Measurements from ENCODE around the gene GSAP.

GSAP gene

GRCh38 chr7:77434570-77435275 lies 18.6 kb upstream of the GSAP start:
- no peak for DNase-seq

GRCh38 chr7:77433901-77434300 lies 17.8 kb upstream of the GSAP start:
- DNase-seq = no peak

- no peak for DNase-seq
Measured at GRCh38 chr7:77430927-77431326, 14.8 kb upstream of the GSAP start.

- no peak for DNase-seq
Measured at GRCh38 chr7:77428777-77429231, 12.7 kb upstream of the GSAP start.

- DNase-seq = no peak
Measured at GRCh38 chr7:77427996-77428603, 12.0 kb upstream of the GSAP start.

- DNase-seq = no peak
Measured at GRCh38 chr7:77426521-77427051, 10.4 kb upstream of the GSAP start.

GRCh38 chr7:77426052-77426404 lies 9.9 kb upstream of the GSAP start:
- no peak for DNase-seq

- no peak for DNase-seq
Measured at GRCh38 chr7:77425101-77426051, 9.2 kb upstream of the GSAP start.

- no peak for DNase-seq
Measured at GRCh38 chr7:77422500-77422899, 6.4 kb upstream of the GSAP start.

GRCh38 chr7:77420986-77421672 lies 5.0 kb upstream of the GSAP start:
- DNase-seq = no peak

- DNase-seq = peak; percentile 41
Measured at GRCh38 chr7:77420438-77420837, 4.3 kb upstream of the GSAP start.

GRCh38 chr7:77419102-77419501 lies 3.0 kb upstream of the GSAP start:
- no peak for DNase-seq

- DNase-seq = no peak
Measured at GRCh38 chr7:77417801-77418200, 1.7 kb upstream of the GSAP start.

GRCh38 chr7:77416621-77417371 lies 647 bp upstream of the GSAP start:
- no peak for DNase-seq

- no peak for DNase-seq
Measured at GRCh38 chr7:77415476-77415822, 700 bp downstream of the GSAP start.

GRCh38 chr7:77413861-77414424 lies 2.2 kb downstream of the GSAP start:
- no peak for DNase-seq

GRCh38 chr7:77413128-77413527 lies 3.0 kb downstream of the GSAP start:
- no peak for DNase-seq

- DNase-seq = no peak
Measured at GRCh38 chr7:77409739-77410547, 6.2 kb downstream of the GSAP start.

- DNase-seq = peak; percentile 25
Measured at GRCh38 chr7:77409005-77409738, 7.0 kb downstream of the GSAP start.

- no peak for DNase-seq
Measured at GRCh38 chr7:77407906-77408305, 8.2 kb downstream of the GSAP start.
